Heart left ventricle (tissue), 16 donors: ENCODE data around the gene CARS1. TPM values are rescaled to one million over a fixed set of nuclear protein-coding genes. Genes with fewer than 3 reads are reported as not detected.

ENCODE experiments used
- ATAC-seq, 4 donors: fragments of 200-7000 bp; cut with Tn5 transposase; one replicate each; pipeline ENCODE4 v1.9.1; 2020 to 2022; ENCODE audit warnings: moderate library complexity in 4 of 4, mild to moderate bottlenecking in 3 of 4, moderate number of reproducible peaks in 1 of 4
- DNase-seq, 5 donors: peaks; one replicate each; pipeline ENCODE4 v3.0.0-alpha.2; 2020
- H3K27ac ChIP-seq, 12 donors: fragments of 200-600 bp; sonication (generic) in 4 of 12; one replicate each; pipeline versions ENCODE4 v1.5.0 to v1.8.0; 2016 to 2022; ENCODE audit warnings: mild to moderate bottlenecking in 2 of 12
- H3K27me3 ChIP-seq, 9 donors: fragments of 200-600 bp; sonication (generic) in 2 of 9; one replicate each; pipeline versions ENCODE4 v1.5.1 to v1.8.0; 2016 to 2022; ENCODE audit warnings: mild to moderate bottlenecking in 3 of 9
- H3K36me3 ChIP-seq, 9 donors: fragments of 200-600 bp; sonication (generic) in 2 of 9; one replicate each; pipeline versions ENCODE4 v1.5.0 to v1.8.0; 2018 to 2022; ENCODE audit warnings: mild to moderate bottlenecking in 2 of 9
- H3K4me1 ChIP-seq, 12 donors: fragments of 200-600 bp; sonication (generic) in 4 of 12; one replicate each; pipeline versions ENCODE4 v1.5.0 to v1.8.0; 2016 to 2022; ENCODE audit warnings: mild to moderate bottlenecking in 3 of 12
- H3K4me3 ChIP-seq, 12 donors: fragments of 200-600 bp; sonication (generic) in 4 of 12; one replicate each; pipeline versions ENCODE4 v1.5.0 to v1.8.0; 2017 to 2022; ENCODE audit warnings: mild to moderate bottlenecking in 9 of 12, moderate library complexity in 4 of 12
- H3K9me3 ChIP-seq, 12 donors: fragments of 200-600 bp; sonication (generic) in 4 of 12; one replicate each; pipeline versions ENCODE4 v1.5.0 to v1.8.0; 2016 to 2022; ENCODE audit warnings: mild to moderate bottlenecking in 1 of 12
- POLR2A ChIP-seq, 2 donors: fragments of 450-650 bp; IDR thresholded peaks; one replicate each; pipeline ENCODE4 v1.6.1; 2017; ENCODE audit warnings: antibody characterized with exemption in 2 of 2, mild to moderate bottlenecking in 2 of 2, moderate library complexity in 2 of 2
- WGBS, 4 donors: extraction: QIAGEN DNeasy Blood & Tissue Kit in 2 of 4; methylation state at CpG; one replicate each; pipeline versions ENCODE4 v1.1.5 to v1.1.7; 2013 to 2018; 5-methylcytosine and 5-hydroxymethylcytosine counted together
- intact Hi-C, 10 donors: fragments of 100-400 bp; cut with DNase I; formaldehyde crosslinking; loops; one replicate each; pipeline versions ENCODE4 v1.11.1 to v1.14.2; 2022
- polyA plus RNA-seq, 2 donors: library from polyadenylated mRNA; stranded (reverse); fragments of 200-250 nt; gene quantifications; one replicate each; pipeline ENCODE4 v1.2.3, GENCODE V29; 2013
- total RNA-seq, 9 donors: library from RNA; depleted of rRNA in 2 of 9; stranded (reverse); fragments of >200 nt in 2 of 9; fragmentation: NEBNext Ultra II Directional in 3 of 9; extraction: Animal tissue kit (Norgen Biotek cat#: 25700) in 3 of 9; gene quantifications; one replicate each; pipeline versions ENCODE4 v1.1.0 to v1.2.4, GENCODE V29; 2016 to 2023
- TF ChIP-seq, protein P1 (sequence below), 12 donors: fragments of 200-600 bp; sonication (generic) in 4 of 12; IDR thresholded peaks; one replicate each; pipeline versions ENCODE4 v1.5.0 to v1.8.0; 2018 to 2022; ENCODE audit warnings: antibody characterized with exemption in 12 of 12, mild to moderate bottlenecking in 5 of 12
- donor health status: ischemic (EF 13 %, LVEDD 7.1; RV severe dilation, severe dysfunction).
- donor health status: healthy with polysubstance abuse.
- donor health status: DM: no; HTN: yes; CAD: no.
- donor health status: DM: no; HTN: no; CAD: no.
- donor health status: ischemic (EF 25% LVEDD 6.9; RV normal size, moderate dysfunction).
- donor health status: ischemic (EF 25% LVEDD 5.7; RV mildly dilated, moderate dysfunction).
- donor health status: healthy.
- donor health status: DM: yes; HTN: yes; CAD: no.
- donor health status: ischemic (EF 35%, LVEDD 5.7; RV mildly dilated, moderate dysfunction).
- donor health status: nonischemic (EF 11% LVEDD 7.7; RV severe dilation, severe dysfunction).
- donor health status: DM: yes; HTN: yes; CAD: no.
- donor health status: PGD.
- donor health status: ischemic (EF 29% LVEDD 5.4; RV normal size, mild dysfunction).
- donor health status: nonischemic (EF 23%, LVEDD 6.1; RV moderate dilation, normal function).

The CARS1 gene
- total and polyA plus RNA-seq, 11 donors: 9.3 to 30.5 (median 18.5) TPM

DNA sequence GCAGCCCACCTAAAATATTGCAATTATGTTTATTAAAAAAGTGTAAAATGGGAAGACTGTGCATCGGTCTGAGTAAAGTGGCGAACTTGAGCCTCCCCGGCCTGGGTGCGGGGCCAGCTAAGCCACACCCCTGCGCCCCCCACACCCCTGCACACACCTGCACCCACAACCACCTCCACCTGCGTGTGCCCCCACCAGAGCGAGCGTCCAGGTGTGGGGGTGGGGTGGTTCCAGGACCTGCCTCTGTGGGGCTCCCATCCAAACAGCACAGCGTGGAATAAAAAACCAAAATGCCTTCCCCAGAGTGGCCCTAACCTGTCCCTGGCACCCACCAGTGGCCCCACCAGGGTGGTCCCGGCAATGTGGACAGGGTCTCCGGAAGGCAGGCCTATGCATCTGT, 30.1 kb upstream of the CARS1 start:
- 89 to 94% (median 92%) methylated on average over 11 of the region's 11 CpGs for WGBS, 4 donors
- no peak for TF ChIP-seq POLR2A (IDR thresholded peaks at IDR 0.05)
- TF ChIP-seq, protein P1, sequence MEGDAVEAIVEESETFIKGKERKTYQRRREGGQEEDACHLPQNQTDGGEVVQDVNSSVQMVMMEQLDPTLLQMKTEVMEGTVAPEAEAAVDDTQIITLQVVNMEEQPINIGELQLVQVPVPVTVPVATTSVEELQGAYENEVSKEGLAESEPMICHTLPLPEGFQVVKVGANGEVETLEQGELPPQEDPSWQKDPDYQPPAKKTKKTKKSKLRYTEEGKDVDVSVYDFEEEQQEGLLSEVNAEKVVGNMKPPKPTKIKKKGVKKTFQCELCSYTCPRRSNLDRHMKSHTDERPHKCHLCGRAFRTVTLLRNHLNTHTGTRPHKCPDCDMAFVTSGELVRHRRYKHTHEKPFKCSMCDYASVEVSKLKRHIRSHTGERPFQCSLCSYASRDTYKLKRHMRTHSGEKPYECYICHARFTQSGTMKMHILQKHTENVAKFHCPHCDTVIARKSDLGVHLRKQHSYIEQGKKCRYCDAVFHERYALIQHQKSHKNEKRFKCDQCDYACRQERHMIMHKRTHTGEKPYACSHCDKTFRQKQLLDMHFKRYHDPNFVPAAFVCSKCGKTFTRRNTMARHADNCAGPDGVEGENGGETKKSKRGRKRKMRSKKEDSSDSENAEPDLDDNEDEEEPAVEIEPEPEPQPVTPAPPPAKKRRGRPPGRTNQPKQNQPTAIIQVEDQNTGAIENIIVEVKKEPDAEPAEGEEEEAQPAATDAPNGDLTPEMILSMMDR (IDR thresholded peaks at IDR 0.05): no peak
- no peak overlapping the region for H3K4me3 ChIP-seq
- peaks cover 0 to 9% (median 4%) of the 10 kb centered on the region in 12 donors for H3K4me1 ChIP-seq
- ATAC-seq (no peak), DNase-seq (no peak)
- H3K27me3 ChIP-seq: peaks cover 0 to 2% (median 0%) of the 10 kb centered on the region in 9 donors
- H3K27ac ChIP-seq: no peak overlapping the region
- peaks cover 0 to 40% (median 10%) of the 10 kb centered on the region in 9 donors for H3K36me3 ChIP-seq
- H3K9me3 ChIP-seq: no peaks in the 10 kb centered on the region
- intact Hi-C loops: loop anchor here in 1 of 10 donors (5.0 kb wide), 1 partner anchor 35 kb away; no protein-coding TSS in a partner anchor

DNA sequence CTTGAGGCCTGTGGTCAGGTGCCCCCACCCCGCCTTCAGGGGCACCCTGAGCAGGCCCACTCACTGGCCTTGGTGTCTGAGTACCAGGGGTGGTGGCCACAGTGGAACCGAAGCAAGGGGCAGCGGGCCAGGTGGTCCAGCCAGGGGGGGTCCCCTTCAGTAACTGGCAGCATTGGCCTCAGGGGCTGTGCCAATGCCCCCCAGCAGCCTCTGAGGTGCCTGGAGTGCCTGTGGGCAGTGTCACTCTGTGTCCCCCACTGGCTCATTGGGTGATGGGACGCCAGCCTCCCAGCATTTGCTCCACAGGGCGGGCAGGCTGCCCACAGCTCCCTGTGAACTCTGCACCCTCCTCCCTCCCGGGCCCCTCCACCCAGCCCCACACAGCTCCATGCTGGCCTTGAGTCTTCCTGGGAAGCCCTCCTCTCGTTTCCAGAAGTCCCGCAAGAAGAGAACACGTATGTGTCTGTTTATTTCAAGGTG, 29.5 kb upstream of the CARS1 start:
- no peak overlapping the region for H3K4me3 ChIP-seq
- intact Hi-C loops: loop anchor here in 1 of 10 donors (5.0 kb wide), 1 partner anchor 34 kb away; no protein-coding TSS in a partner anchor
- TF ChIP-seq, protein P1 (IDR thresholded peaks at IDR 0.05): no peak
- no peak for TF ChIP-seq POLR2A (IDR thresholded peaks at IDR 0.05)
- 70 to 82% (median 73%) methylated on average over 6 to 9 of the region's 9 CpGs for WGBS, 4 donors
- H3K4me1 ChIP-seq: peaks cover 0 to 3% (median 2%) of the 10 kb centered on the region in 12 donors
- no peaks in the 10 kb centered on the region for H3K9me3 ChIP-seq
- no peak overlapping the region for H3K27ac ChIP-seq
- peaks cover 0 to 3% (median 0%) of the 10 kb centered on the region in 9 donors for H3K27me3 ChIP-seq
- peak in 3 of 4 donors; percentile 9 to 14 (median 12) for ATAC-seq
- peaks cover 0 to 40% (median 10%) of the 10 kb centered on the region in 9 donors for H3K36me3 ChIP-seq
- DNase-seq: no peak

DNA sequence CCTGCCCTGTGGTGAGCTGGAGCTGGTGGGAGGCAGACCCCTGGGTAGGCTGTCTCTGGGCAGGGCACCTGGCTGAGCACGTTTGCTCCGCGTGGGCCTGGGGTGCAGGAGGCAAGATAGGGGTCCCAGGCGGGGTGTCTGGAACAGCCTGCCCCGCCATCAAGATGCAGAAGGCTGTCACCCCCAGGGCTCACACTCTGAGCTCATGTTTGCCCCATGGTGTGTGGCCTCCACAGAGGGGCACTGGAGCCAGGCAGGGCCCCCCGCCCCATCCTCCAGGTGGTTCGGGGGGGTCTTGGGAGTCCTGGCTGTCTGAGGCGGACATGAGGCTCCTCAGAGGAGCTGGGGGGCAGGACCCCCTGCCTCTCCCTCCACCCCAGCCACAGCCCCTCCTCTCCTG, 28.9 kb upstream of the CARS1 start:
- H3K27ac ChIP-seq: no peak overlapping the region
- peak in 1 of 4 donors; percentile 3 for ATAC-seq
- peaks cover 0 to 39% (median 10%) of the 10 kb centered on the region in 9 donors for H3K36me3 ChIP-seq
- H3K27me3 ChIP-seq: peaks cover 0 to 3% (median 0%) of the 10 kb centered on the region in 9 donors
- DNase-seq: no peak
- TF ChIP-seq, protein P1 (IDR thresholded peaks at IDR 0.05): no peak
- TF ChIP-seq POLR2A (IDR thresholded peaks at IDR 0.05): no peak
- intact Hi-C loops: loop anchor here in 1 of 10 donors (5.0 kb wide), 1 partner anchor 34 kb away; no protein-coding TSS in a partner anchor
- H3K4me3 ChIP-seq: no peak overlapping the region
- WGBS, 4 donors: 72 to 80% (median 75%) methylated on average over 5 to 8 of the region's 8 CpGs
- no peaks in the 10 kb centered on the region for H3K4me1 ChIP-seq
- no peaks in the 10 kb centered on the region for H3K9me3 ChIP-seq

DNA sequence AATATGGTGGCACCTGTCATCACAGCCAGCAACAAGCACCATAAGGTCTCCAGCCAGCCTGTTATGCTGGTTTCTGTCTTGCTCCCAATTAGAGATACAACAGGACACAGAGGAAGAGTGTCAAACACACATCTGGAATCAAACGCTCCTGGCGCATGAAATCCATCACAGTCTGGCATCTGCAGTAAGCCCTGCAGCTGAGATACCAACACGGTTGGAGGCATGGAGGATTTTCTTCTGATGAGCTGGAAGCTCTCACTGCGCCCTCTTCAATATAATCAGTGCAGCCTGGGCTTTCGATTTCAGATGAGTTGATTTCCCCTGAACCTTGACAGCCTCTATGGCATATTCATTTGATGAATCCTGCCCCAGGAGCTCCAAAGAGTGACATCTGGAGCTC, 27.8 kb upstream of the CARS1 start:
- peaks cover 0 to 3% (median 0%) of the 10 kb centered on the region in 9 donors for H3K27me3 ChIP-seq
- no peaks in the 10 kb centered on the region for H3K4me1 ChIP-seq
- TF ChIP-seq POLR2A (IDR thresholded peaks at IDR 0.05): no peak
- TF ChIP-seq, protein P1 (IDR thresholded peaks at IDR 0.05): no peak
- intact Hi-C loops: loop anchor here in 1 of 10 donors (5.0 kb wide), 1 partner anchor 33 kb away; no protein-coding TSS in a partner anchor
- no peak overlapping the region for H3K4me3 ChIP-seq
- WGBS, 4 donors: 56 to 64% (median 59%) methylated on average over 5 of the region's 5 CpGs
- DNase-seq (no peak), ATAC-seq (no peak)
- peaks cover 0 to 29% (median 2%) of the 10 kb centered on the region in 9 donors for H3K36me3 ChIP-seq
- H3K9me3 ChIP-seq: no peaks in the 10 kb centered on the region
- no peak overlapping the region for H3K27ac ChIP-seq
